CD4-positive, alpha-beta T cell (primary cell): ENCODE measurements around the gene C1R. TPM values are rescaled to one million over a fixed set of nuclear protein-coding genes. Genes with fewer than 3 reads are reported as not detected.

Experiments
- ATAC-seq: fragments of 200-7000 bp; cut with Tn5 transposase; one replicate; pipeline ENCODE4 v1.10.0; 2022; ENCODE audit warnings: mild to moderate bottlenecking; ENCODE audit not compliant: poor library complexity
- CTCF ChIA-PET: fragments of 350-600 bp; sonication (Branson Sonifier 250); formaldehyde crosslinking; loops from one replicate; lab custom pipeline; 2021; ENCODE audit warnings: antibody characterized with exemption, inconsistent platforms; lab: Charles Lee
- POLR2A ChIA-PET: fragments of 350-600 bp; sonication (Branson Sonifier 250); formaldehyde crosslinking; loops from one replicate; lab custom pipeline; 2021; ENCODE audit warnings: antibody characterized with exemption, inconsistent platforms; lab: Charles Lee
- DNase-seq, 14 experiments: peaks; one replicate each; pipeline ENCODE4 v3.0.0-alpha.2; 2013 to 2020; ENCODE audit warnings: mixed read lengths in 2 of 14
- H3K27ac ChIP-seq, 2 donors: one replicate each; pipeline versions ENCODE4 v1.5.1 to v1.7.0; 2013; ENCODE audit warnings: low read length in 2 of 2, low read depth in 1 of 2, mild to moderate bottlenecking in 1 of 2
- H3K27me3 ChIP-seq, 2 experiments: 1 replicate in 1 of 2; 2 replicates in 1 of 2; pipeline versions ENCODE4 v1.6.1 to v1.7.0; 2013; ENCODE audit warnings: low read length in 2 of 2, control low read depth in 1 of 2, mild to moderate bottlenecking in 1 of 2, moderate library complexity in 1 of 2; ENCODE audit not compliant: insufficient read depth in 2 of 2, control insufficient read depth in 1 of 2
- H3K36me3 ChIP-seq: one replicate; pipeline ENCODE4 v1.6.1; 2013; ENCODE audit warnings: low read length, control low read depth; ENCODE audit not compliant: insufficient read depth
- H3K4me1 ChIP-seq: one replicate; pipeline ENCODE4 v1.6.1; 2013; ENCODE audit warnings: low read length, control low read depth; ENCODE audit not compliant: insufficient read depth
- H3K4me3 ChIP-seq: one replicate; pipeline ENCODE4 v1.5.1; 2013; ENCODE audit warnings: mild to moderate bottlenecking, low read length, moderate library complexity
- H3K9me3 ChIP-seq, 2 experiments: 1 replicate in 1 of 2; 2 replicates in 1 of 2; pipeline versions ENCODE4 v1.6.1 to v1.7.0; 2013; ENCODE audit warnings: low read length in 2 of 2, mild to moderate bottlenecking in 2 of 2, control low read depth in 1 of 2, moderate library complexity in 1 of 2; ENCODE audit not compliant: control insufficient read depth in 1 of 2, insufficient read depth in 1 of 2
- H3K27ac Mint-ChIP-seq: one replicate; pipeline ENCODE4 v1.8.0; 2020; ENCODE audit warnings: mixed read lengths
- H3K27me3 Mint-ChIP-seq: one replicate; pipeline ENCODE4 v1.8.0; 2021; ENCODE audit warnings: mixed read lengths
- H3K36me3 Mint-ChIP-seq: one replicate; pipeline ENCODE4 v1.8.0; 2021; ENCODE audit warnings: low read depth, mixed read lengths
- H3K4me1 Mint-ChIP-seq: one replicate; pipeline ENCODE4 v1.8.0; 2021; ENCODE audit warnings: low read depth, mixed read lengths
- H3K4me3 Mint-ChIP-seq: one replicate; pipeline ENCODE4 v1.8.0; 2020; ENCODE audit warnings: mild to moderate bottlenecking, mixed read lengths
- H3K9me3 Mint-ChIP-seq: one replicate; pipeline ENCODE4 v1.8.0; 2020; ENCODE audit warnings: mixed read lengths
- CTCF ChIP-seq: fragments of 200-600 bp; IDR thresholded peaks from one replicate; pipeline ENCODE4 v1.8.0; 2022; ENCODE audit warnings: antibody characterized with exemption, mild to moderate bottlenecking
- intact Hi-C, 2 experiments: fragments of 100-400 bp; cut with DNase I in 1 of 2; cut with micrococcal nuclease in 1 of 2; formaldehyde crosslinking; loops; one replicate each; pipeline versions ENCODE4 v1.15.1 to v1.9.0; 2023 to 2025; cut with DNase I, micrococcal nuclease
- total RNA-seq, 174 experiments: library from RNA in 2 of 174; stranded (reverse) in 2 of 174; gene quantifications; one replicate each; pipeline ENCODE4 v1.2.3 and lab custom pipeline; 2021 to 2026

Gene C1R
- total RNA-seq, 2 experiments from 2014 or later: 3.1 to 4.0 TPM

GRCh38 chr12:7109572-7109920 is 17.3 kb upstream of the C1R start:
- Histone ChIP-seq H3K4me1 (peaks cover 43% of the 10 kb centered on the region), H3K9me3 (no peaks in the 10 kb centered on the region), H3K27ac (no peak overlapping the region), H3K4me3 (peak overlapping the region; percentile 70), H3K27me3 (no peaks in the 10 kb centered on the region), H3K36me3 (peaks cover 12% of the 10 kb centered on the region)
- H3K27me3 Mint-ChIP-seq: no peaks in the 10 kb centered on the region
- POLR2A ChIA-PET: interaction anchor here (2.1 to 3.8 kb wide), 6 partner anchors 20 to 240 kb away, joined by 8 to 56 read pairs (median 20); partner anchors contain the start of genes C12orf57, CLSTN3, LPCAT3 and RBP5
- CTCF ChIA-PET: interaction anchor here (0.5 to 3.4 kb wide), 17 partner anchors 8 to 240 kb away, joined by 3 to 16 read pairs (median 3); partner anchors contain the start of genes C12orf57, CLSTN3, LPCAT3 and RNU7-1
- H3K4me1 Mint-ChIP-seq: peaks cover 46% of the 10 kb centered on the region
- peak overlapping the region; percentile 93 for H3K27ac Mint-ChIP-seq
- peak overlapping the region; percentile 88 for H3K4me3 Mint-ChIP-seq
- peaks cover 44% of the 10 kb centered on the region for H3K36me3 Mint-ChIP-seq
- H3K9me3 Mint-ChIP-seq: peaks cover 9% of the 10 kb centered on the region
- intact Hi-C loops: loop anchor here (1.0 to 5.0 kb wide), 3 partner anchors 92 to 185 kb away; partner anchors contain the start of genes LPCAT3 (in 2 of the 2), EMG1 (in 1 of the 2) and PHB2 (in 1 of the 2)
- DNase-seq (no peak), ATAC-seq (no peak)
- TF ChIP-seq CTCF: no peak

- TF ChIP-seq CTCF: peak; percentile 95
- peak within 1 kb of the TSS; percentile 93 for H3K4me3 Mint-ChIP-seq
- peak within 1 kb of the TSS; percentile 93 for H3K27ac Mint-ChIP-seq
- Histone ChIP-seq H3K4me1 (peaks cover 43% of the 10 kb centered on the region), H3K36me3 (peaks cover 17% of the 10 kb centered on the region), H3K27me3 (no peaks in the 10 kb centered on the region), H3K4me3 (peak within 1 kb of the TSS; percentile 70), H3K27ac (peak within 1 kb of the TSS; percentile 79 to 80), H3K9me3 (no peaks in the 10 kb centered on the region)
- H3K36me3 Mint-ChIP-seq: peaks cover 41% of the 10 kb centered on the region
- DNase-seq (peak; percentile 55 to 85 (median 76)), ATAC-seq (peak; percentile 48)
- ChIA-PET POLR2A (interaction anchor here (0.7 to 3.8 kb wide), 14 partner anchors 21 to 257 kb away, joined by 3 to 56 read pairs (median 8); partner anchors contain the start of genes C12orf57, CLSTN3, ENO2 and LPCAT3), CTCF (interaction anchor here (0.5 to 3.4 kb wide), 17 partner anchors 9 to 240 kb away, joined by 3 to 16 read pairs (median 3); partner anchors contain the start of genes C12orf57, CLSTN3, LPCAT3 and RNU7-1)
- H3K9me3 Mint-ChIP-seq: peaks cover 9% of the 10 kb centered on the region
- intact Hi-C loops: loop anchor here (1.0 to 5.0 kb wide), 3 partner anchors 92 to 185 kb away; partner anchors contain the start of genes LPCAT3 (in 2 of the 2), EMG1 (in 1 of the 2) and PHB2 (in 1 of the 2)
- H3K4me1 Mint-ChIP-seq: peaks cover 46% of the 10 kb centered on the region
- no peaks in the 10 kb centered on the region for H3K27me3 Mint-ChIP-seq
Measured at GRCh38 chr12:7108796-7109571, 16.7 kb upstream of the C1R start, which contains the start of gene C1RL. Gene C1RL, minus strand, starts transcription at chr12:7109214. Its CDS starts 34 bp downstream, at chr12:7109180.
